Lower leg skin (tissue), 4 donors: ENCODE measurements around the gene P2RX5. TPM values are rescaled to one million over a fixed set of nuclear protein-coding genes. Genes with fewer than 3 reads are reported as not detected.

Source experiments
- DNase-seq, 2 donors: peaks; one replicate each; pipeline ENCODE4 v3.0.0-alpha.2; 2019; ENCODE audit warnings: low spot score in 2 of 2
- H3K4me3 ChIP-seq: fragments of 200-600 bp; sonication (generic); 2 replicates; pipeline ENCODE4 v1.5.1; 2017; ENCODE audit warnings: mild to moderate bottlenecking, low read depth; ENCODE audit not compliant: poor library complexity, severe bottlenecking
- CTCF ChIP-seq, 3 donors: fragments of 450-650 bp; IDR thresholded peaks; one replicate each; pipeline ENCODE4 v1.5.1; 2016; ENCODE audit warnings: antibody characterized with exemption in 3 of 3, mild to moderate bottlenecking in 3 of 3, moderate library complexity in 2 of 3
- POLR2A ChIP-seq, 2 donors: fragments of 450-650 bp; IDR thresholded peaks; one replicate each; pipeline ENCODE4 v1.6.1; 2016 to 2017; ENCODE audit warnings: antibody characterized with exemption in 2 of 2, mild to moderate bottlenecking in 1 of 2, moderate library complexity in 1 of 2
- WGBS, 2 donors: methylation state at CpG; one replicate each; pipeline ENCODE4 v1.1.5; 2018; 5-methylcytosine and 5-hydroxymethylcytosine counted together
- intact Hi-C: fragments of 100-400 bp; cut with DNase I; formaldehyde crosslinking; loops from one replicate; pipeline ENCODE4 v1.15.0; 2023; ENCODE audit warnings: low total_unique reads
- total RNA-seq, 4 donors: library from RNA; depleted of rRNA; stranded (reverse); fragments of >200 nt; gene quantifications; one replicate each; pipeline ENCODE4 v1.1.0, GENCODE V29; 2016

P2RX5 gene
- total RNA-seq, 4 donors from 2014 or later = 0.89 TPM; not detected in 3

- no peak for DNase-seq
- TF ChIP-seq CTCF (IDR thresholded peaks at IDR 0.05) = no peak
- no peak for TF ChIP-seq POLR2A (IDR thresholded peaks at IDR 0.05)
- no peak overlapping the region for H3K4me3 ChIP-seq
- intact Hi-C loops = no loop called here
- 80 to 86% methylated on average over 42 to 43 of the region's 44 CpGs for WGBS, 2 donors
Measured at GRCh38 chr17:3689262-3690093, 6.5 kb downstream of the P2RX5 start.

GRCh38 chr17:3688852-3689261 is 7.1 kb downstream of the P2RX5 start:
- no peak overlapping the region for H3K4me3 ChIP-seq
- TF ChIP-seq CTCF (IDR thresholded peaks at IDR 0.05) (no peak), POLR2A (IDR thresholded peaks at IDR 0.05) (no peak)
- no peak for DNase-seq
- 80 to 87% methylated on average over 9 of the region's 14 CpGs for WGBS, 2 donors
- intact Hi-C loops = no loop called here

GRCh38 chr17:3688027-3688553 is 7.9 kb downstream of the P2RX5 start:
- WGBS, 2 donors = 32 to 39% methylated on average over 16 to 18 of the region's 19 CpGs
- no peak for DNase-seq
- TF ChIP-seq CTCF (IDR thresholded peaks at IDR 0.05) (no peak), POLR2A (IDR thresholded peaks at IDR 0.05) (no peak)
- intact Hi-C loops = no loop called here
- H3K4me3 ChIP-seq = no peak overlapping the region

GRCh38 chr17:3685174-3685573 is 10.8 kb downstream of the P2RX5 start:
- intact Hi-C loops = no loop called here
- no peak for DNase-seq
- 17 to 21% methylated on average over 13 of the region's 13 CpGs for WGBS, 2 donors
- no peak overlapping the region for H3K4me3 ChIP-seq
- TF ChIP-seq POLR2A (IDR thresholded peaks at IDR 0.05) = no peak
- TF ChIP-seq CTCF (IDR thresholded peaks at IDR 0.05) = no peak

- TF ChIP-seq POLR2A (IDR thresholded peaks at IDR 0.05) (no peak), CTCF (IDR thresholded peaks at IDR 0.05) (peak in 1 of 3 donors; percentile 27)
- no peak for DNase-seq
- WGBS, 2 donors = 34 to 43% methylated on average over 10 of the region's 10 CpGs
- no peak overlapping the region for H3K4me3 ChIP-seq
- intact Hi-C loops = no loop called here
Measured at GRCh38 chr17:3683054-3683511, 12.9 kb downstream of the P2RX5 start.
